ENCODE results near the gene MLLT3.

The MLLT3 gene

GRCh38 chr9:20505574-20505973 lies 116.7 kb downstream of the MLLT3 start:
- no peak overlapping the region for H2AFZ ChIP-seq (ENCODE audit: low read depth, low read length)
- H3K27me3 ChIP-seq (ENCODE audit: insufficient read depth, low read length) = no peaks in the 10 kb centered on the region
- H3K36me3 ChIP-seq (ENCODE audit: insufficient read depth, low read length) = no peaks in the 10 kb centered on the region
- no peak overlapping the region for H3K4me3 ChIP-seq (ENCODE audit: low read length)
- peaks cover 3% of the 10 kb centered on the region for H3K4me1 ChIP-seq (ENCODE audit: insufficient read depth, low read length)
- H3K9me3 ChIP-seq (ENCODE audit: low read length) = peaks cover 2% of the 10 kb centered on the region

GRCh38 chr9:20504930-20505329 lies 117.4 kb downstream of the MLLT3 start:
- H3K4me3 ChIP-seq (ENCODE audit: low read length) = no peak overlapping the region
- no peak overlapping the region for H2AFZ ChIP-seq (ENCODE audit: low read depth, low read length)
- peaks cover 8% of the 10 kb centered on the region for H3K4me1 ChIP-seq (ENCODE audit: insufficient read depth, low read length)
- H3K27me3 ChIP-seq (ENCODE audit: insufficient read depth, low read length) = no peaks in the 10 kb centered on the region
- no peaks in the 10 kb centered on the region for H3K36me3 ChIP-seq (ENCODE audit: insufficient read depth, low read length)
- H3K9me3 ChIP-seq (ENCODE audit: low read length) = peaks cover 2% of the 10 kb centered on the region

- Histone ChIP-seq H2AFZ (ENCODE audit: low read depth, low read length) (no peak overlapping the region), H3K4me1 (ENCODE audit: insufficient read depth, low read length) (peaks cover 6% of the 10 kb centered on the region), H3K9me3 (ENCODE audit: low read length) (peaks cover 2% of the 10 kb centered on the region), H3K4me3 (ENCODE audit: low read length) (no peak overlapping the region), H3K27me3 (ENCODE audit: insufficient read depth, low read length) (no peaks in the 10 kb centered on the region), H3K36me3 (ENCODE audit: insufficient read depth, low read length) (no peaks in the 10 kb centered on the region)
These were observed 122.2 kb downstream of the MLLT3 start for GRCh38 chr9:20500101-20500500.

GRCh38 chr9:20499013-20499412 lies 123.3 kb downstream of the MLLT3 start:
- Histone ChIP-seq H3K27me3 (ENCODE audit: insufficient read depth, low read length) (no peaks in the 10 kb centered on the region), H3K36me3 (ENCODE audit: insufficient read depth, low read length) (no peaks in the 10 kb centered on the region), H3K4me3 (ENCODE audit: low read length) (no peak overlapping the region), H3K9me3 (ENCODE audit: low read length) (peaks cover 2% of the 10 kb centered on the region), H3K4me1 (ENCODE audit: insufficient read depth, low read length) (peaks cover 6% of the 10 kb centered on the region), H2AFZ (ENCODE audit: low read depth, low read length) (no peak overlapping the region)

GRCh38 chr9:20496328-20496727 lies 126.0 kb downstream of the MLLT3 start:
- Histone ChIP-seq H3K36me3 (ENCODE audit: insufficient read depth, low read length) (no peaks in the 10 kb centered on the region), H3K27me3 (ENCODE audit: insufficient read depth, low read length) (no peaks in the 10 kb centered on the region), H3K4me3 (ENCODE audit: low read length) (no peak overlapping the region), H2AFZ (ENCODE audit: low read depth, low read length) (no peak overlapping the region), H3K4me1 (ENCODE audit: insufficient read depth, low read length) (peaks cover 6% of the 10 kb centered on the region), H3K9me3 (ENCODE audit: low read length) (no peaks in the 10 kb centered on the region)

GRCh38 chr9:20495098-20495497 lies 127.2 kb downstream of the MLLT3 start:
- peaks cover 3% of the 10 kb centered on the region for H3K4me1 ChIP-seq (ENCODE audit: insufficient read depth, low read length)
- no peak overlapping the region for H3K4me3 ChIP-seq (ENCODE audit: low read length)
- H3K27me3 ChIP-seq (ENCODE audit: insufficient read depth, low read length) = no peaks in the 10 kb centered on the region
- H2AFZ ChIP-seq (ENCODE audit: low read depth, low read length) = no peak overlapping the region
- H3K9me3 ChIP-seq (ENCODE audit: low read length) = no peaks in the 10 kb centered on the region
- H3K36me3 ChIP-seq (ENCODE audit: insufficient read depth, low read length) = no peaks in the 10 kb centered on the region

GRCh38 chr9:20494035-20494434 lies 128.3 kb downstream of the MLLT3 start:
- Histone ChIP-seq H3K27me3 (ENCODE audit: insufficient read depth, low read length) (no peaks in the 10 kb centered on the region), H3K36me3 (ENCODE audit: insufficient read depth, low read length) (no peaks in the 10 kb centered on the region), H3K9me3 (ENCODE audit: low read length) (no peaks in the 10 kb centered on the region), H3K4me1 (ENCODE audit: insufficient read depth, low read length) (no peaks in the 10 kb centered on the region), H3K4me3 (ENCODE audit: low read length) (no peak overlapping the region), H2AFZ (ENCODE audit: low read depth, low read length) (no peak overlapping the region)

GRCh38 chr9:20492772-20493171 lies 129.5 kb downstream of the MLLT3 start:
- Histone ChIP-seq H3K4me3 (ENCODE audit: low read length) (no peak overlapping the region), H2AFZ (ENCODE audit: low read depth, low read length) (no peak overlapping the region), H3K4me1 (ENCODE audit: insufficient read depth, low read length) (peaks cover 8% of the 10 kb centered on the region), H3K9me3 (ENCODE audit: low read length) (no peaks in the 10 kb centered on the region), H3K27me3 (ENCODE audit: insufficient read depth, low read length) (no peaks in the 10 kb centered on the region), H3K36me3 (ENCODE audit: insufficient read depth, low read length) (no peaks in the 10 kb centered on the region)

GRCh38 chr9:20491612-20492011 lies 130.7 kb downstream of the MLLT3 start:
- Histone ChIP-seq H3K27me3 (ENCODE audit: insufficient read depth, low read length) (no peaks in the 10 kb centered on the region), H3K36me3 (ENCODE audit: insufficient read depth, low read length) (no peaks in the 10 kb centered on the region), H2AFZ (ENCODE audit: low read depth, low read length) (no peak overlapping the region), H3K4me3 (ENCODE audit: low read length) (no peak overlapping the region), H3K4me1 (ENCODE audit: insufficient read depth, low read length) (peaks cover 8% of the 10 kb centered on the region), H3K9me3 (ENCODE audit: low read length) (no peaks in the 10 kb centered on the region)

GRCh38 chr9:20490246-20490834 lies 132.0 kb downstream of the MLLT3 start:
- Histone ChIP-seq H3K36me3 (ENCODE audit: insufficient read depth, low read length) (no peaks in the 10 kb centered on the region), H3K4me1 (ENCODE audit: insufficient read depth, low read length) (peaks cover 8% of the 10 kb centered on the region), H3K27me3 (ENCODE audit: insufficient read depth, low read length) (no peaks in the 10 kb centered on the region), H3K9me3 (ENCODE audit: low read length) (no peaks in the 10 kb centered on the region), H3K4me3 (ENCODE audit: low read length) (no peak overlapping the region), H2AFZ (ENCODE audit: low read depth, low read length) (no peak overlapping the region)

GRCh38 chr9:20488691-20489090 lies 133.6 kb downstream of the MLLT3 start:
- no peaks in the 10 kb centered on the region for H3K36me3 ChIP-seq (ENCODE audit: insufficient read depth, low read length)
- no peak overlapping the region for H3K4me3 ChIP-seq (ENCODE audit: low read length)
- no peaks in the 10 kb centered on the region for H3K9me3 ChIP-seq (ENCODE audit: low read length)
- peaks cover 8% of the 10 kb centered on the region for H3K4me1 ChIP-seq (ENCODE audit: insufficient read depth, low read length)
- H3K27me3 ChIP-seq (ENCODE audit: insufficient read depth, low read length) = no peaks in the 10 kb centered on the region
- no peak overlapping the region for H2AFZ ChIP-seq (ENCODE audit: low read depth, low read length)

- Histone ChIP-seq H3K4me1 (ENCODE audit: insufficient read depth, low read length) (peaks cover 8% of the 10 kb centered on the region), H2AFZ (ENCODE audit: low read depth, low read length) (no peak overlapping the region), H3K4me3 (ENCODE audit: low read length) (no peak overlapping the region), H3K27me3 (ENCODE audit: insufficient read depth, low read length) (no peaks in the 10 kb centered on the region), H3K36me3 (ENCODE audit: insufficient read depth, low read length) (no peaks in the 10 kb centered on the region), H3K9me3 (ENCODE audit: low read length) (no peaks in the 10 kb centered on the region)
These were observed 135.7 kb downstream of the MLLT3 start for GRCh38 chr9:20486552-20486951.

- Histone ChIP-seq H2AFZ (ENCODE audit: low read depth, low read length) (no peak overlapping the region), H3K27me3 (ENCODE audit: insufficient read depth, low read length) (no peaks in the 10 kb centered on the region), H3K4me1 (ENCODE audit: insufficient read depth, low read length) (peaks cover 17% of the 10 kb centered on the region)
These were observed 140.9 kb downstream of the MLLT3 start for GRCh38 chr9:20481437-20481836.

GRCh38 chr9:20480249-20480648 lies 142.1 kb downstream of the MLLT3 start:
- Histone ChIP-seq H3K9me3 (ENCODE audit: low read length) (no peaks in the 10 kb centered on the region), H3K27me3 (ENCODE audit: insufficient read depth, low read length) (no peaks in the 10 kb centered on the region), H3K36me3 (ENCODE audit: insufficient read depth, low read length) (no peaks in the 10 kb centered on the region), H3K4me3 (ENCODE audit: low read length) (no peak overlapping the region), H3K4me1 (ENCODE audit: insufficient read depth, low read length) (peaks cover 17% of the 10 kb centered on the region), H2AFZ (ENCODE audit: low read depth, low read length) (no peak overlapping the region)

More at GRCh38 chr9:20481437-20481836, 140.9 kb downstream of the MLLT3 start:
- no peak overlapping the region for H3K4me3 ChIP-seq (ENCODE audit: low read length)
- no peaks in the 10 kb centered on the region for H3K9me3 ChIP-seq (ENCODE audit: low read length)
- no peaks in the 10 kb centered on the region for H3K36me3 ChIP-seq (ENCODE audit: insufficient read depth, low read length)
